ENCODE data around the gene SEMA3C.

GRCh38 chr7:80847027-80847426 lies 71.8 kb downstream of the SEMA3C start:
- TF ChIP-seq CREB1 (IDR thresholded peaks at IDR 0.05; ENCODE audit: low read depth) (no peak), YY1 (IDR thresholded peaks at IDR 0.05; ENCODE audit: low read depth) (no peak)
- TF ChIP-seq, protein P1, sequence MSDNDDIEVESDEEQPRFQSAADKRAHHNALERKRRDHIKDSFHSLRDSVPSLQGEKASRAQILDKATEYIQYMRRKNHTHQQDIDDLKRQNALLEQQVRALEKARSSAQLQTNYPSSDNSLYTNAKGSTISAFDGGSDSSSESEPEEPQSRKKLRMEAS (IDR thresholded peaks at IDR 0.05) = no peak

All from Ishikawa (cell line).